Brain pericyte (primary cell): ENCODE measurements around the gene SYT12.
"Not testable (repeated sequence)": the region's sequence is repeated elsewhere in the genome, so short reads cannot be mapped to it uniquely, and the experiment has no call there.

Experiments
- DNase-seq: peaks from one replicate; pipeline ENCODE4 v3.0.0-alpha.2; 2012; ENCODE audit warnings: low read depth, low spot score

SYT12 gene

GRCh38 chr11:67022961-67023956, at the start of gene SYT12:
TSS of gene SYT12 (plus strand) at chr11:67023134. CDS start at chr11:67030145, 7,011 bp downstream.
- no peak for DNase-seq

GRCh38 chr11:66973956-66974580, 48.9 kb upstream of the SYT12 start:
- no peak for DNase-seq

GRCh38 chr11:66974724-66975404, 48.1 kb upstream of the SYT12 start, which contains the start of gene C11orf86:
TSS of gene C11orf86 (plus strand) at chr11:66975304. CDS start at chr11:66975363, 59 bp downstream.
- no peak for DNase-seq

GRCh38 chr11:66975405-66976027, 47.4 kb upstream of the SYT12 start:
- no peak for DNase-seq

- DNase-seq = no peak
These were observed 46.9 kb upstream of the SYT12 start for GRCh38 chr11:66976028-66976467.

GRCh38 chr11:66976925-66977324, 46.0 kb upstream of the SYT12 start:
- DNase-seq = no peak

- no peak for DNase-seq
These were observed 44.7 kb upstream of the SYT12 start for GRCh38 chr11:66978229-66978628.

GRCh38 chr11:66978717-66979116, 44.2 kb upstream of the SYT12 start:
- no peak for DNase-seq

GRCh38 chr11:66979336-66979980, 43.5 kb upstream of the SYT12 start:
- DNase-seq = no peak

GRCh38 chr11:66981976-66982578, 40.9 kb upstream of the SYT12 start:
- DNase-seq = peak; percentile 55

- no peak for DNase-seq
These were observed 39.5 kb upstream of the SYT12 start for GRCh38 chr11:66983275-66983924.

- no peak for DNase-seq
These were observed 37.3 kb upstream of the SYT12 start for GRCh38 chr11:66985508-66986177.

- DNase-seq = no peak
These were observed 36.8 kb upstream of the SYT12 start for GRCh38 chr11:66986178-66986545.

GRCh38 chr11:66987158-66987620, 35.7 kb upstream of the SYT12 start:
- DNase-seq = no peak

- no peak for DNase-seq
These were observed 34.9 kb upstream of the SYT12 start for GRCh38 chr11:66987924-66988637.

GRCh38 chr11:66988741-66989140, 34.2 kb upstream of the SYT12 start:
- not testable (repeated sequence) for DNase-seq

GRCh38 chr11:66989360-66989759, 33.6 kb upstream of the SYT12 start:
- not testable (repeated sequence) for DNase-seq

- no peak for DNase-seq
These were observed 30.9 kb upstream of the SYT12 start for GRCh38 chr11:66992041-66992440.
